ENCODE data around the gene TBC1D22B.

Gene TBC1D22B, protein sequence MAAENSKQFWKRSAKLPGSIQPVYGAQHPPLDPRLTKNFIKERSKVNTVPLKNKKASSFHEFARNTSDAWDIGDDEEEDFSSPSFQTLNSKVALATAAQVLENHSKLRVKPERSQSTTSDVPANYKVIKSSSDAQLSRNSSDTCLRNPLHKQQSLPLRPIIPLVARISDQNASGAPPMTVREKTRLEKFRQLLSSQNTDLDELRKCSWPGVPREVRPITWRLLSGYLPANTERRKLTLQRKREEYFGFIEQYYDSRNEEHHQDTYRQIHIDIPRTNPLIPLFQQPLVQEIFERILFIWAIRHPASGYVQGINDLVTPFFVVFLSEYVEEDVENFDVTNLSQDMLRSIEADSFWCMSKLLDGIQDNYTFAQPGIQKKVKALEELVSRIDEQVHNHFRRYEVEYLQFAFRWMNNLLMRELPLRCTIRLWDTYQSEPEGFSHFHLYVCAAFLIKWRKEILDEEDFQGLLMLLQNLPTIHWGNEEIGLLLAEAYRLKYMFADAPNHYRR

DNA sequence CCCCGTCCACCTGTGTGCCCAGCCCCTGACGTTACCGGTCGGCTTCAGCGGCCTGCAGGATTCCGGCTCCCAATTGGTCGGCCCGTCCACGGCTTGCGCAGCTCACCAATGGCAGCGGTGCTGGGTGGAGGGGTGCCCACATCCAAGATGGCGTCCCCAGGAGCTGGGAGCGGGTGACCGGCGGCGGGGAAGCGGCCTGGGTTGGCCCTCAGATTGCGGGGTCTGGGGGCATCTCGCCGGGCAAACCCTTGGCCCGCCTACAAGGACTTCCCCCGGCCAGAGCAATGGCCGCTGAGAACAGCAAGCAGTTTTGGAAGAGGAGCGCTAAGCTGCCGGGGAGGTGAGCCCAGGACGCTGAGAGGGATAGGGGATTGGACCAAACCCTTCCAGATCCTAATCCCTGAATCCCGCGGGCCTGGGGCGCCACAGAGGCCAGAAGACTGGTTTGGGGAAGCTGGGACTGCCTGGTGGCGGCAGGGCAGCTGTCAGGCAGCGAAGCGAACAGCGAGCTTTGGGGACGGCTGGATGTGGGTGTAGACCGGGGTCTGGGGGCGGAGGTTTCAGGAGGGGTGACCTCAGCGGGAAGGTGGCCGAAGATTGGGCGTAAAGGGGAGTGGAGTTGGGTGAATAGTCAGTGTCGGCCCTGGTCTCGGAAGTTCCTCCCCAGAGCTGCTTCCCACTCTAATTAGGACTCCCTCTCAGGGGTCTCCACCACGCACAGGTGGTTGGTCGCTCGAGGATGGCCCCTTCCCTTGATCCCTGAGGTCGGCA is at the start of gene TBC1D22B, which contains the start of gene TMEM217:
TSS of gene TBC1D22B (plus strand) at position 139 of the 771 bp plus-strand sequence. CDS start at position 285, 146 bp downstream.
TSS of gene TMEM217 (minus strand) at position 511 of the 771 bp plus-strand sequence. CDS start 39,114 bp downstream, outside the sequence.
- peak; percentile 85 for DNase-seq

DNA sequence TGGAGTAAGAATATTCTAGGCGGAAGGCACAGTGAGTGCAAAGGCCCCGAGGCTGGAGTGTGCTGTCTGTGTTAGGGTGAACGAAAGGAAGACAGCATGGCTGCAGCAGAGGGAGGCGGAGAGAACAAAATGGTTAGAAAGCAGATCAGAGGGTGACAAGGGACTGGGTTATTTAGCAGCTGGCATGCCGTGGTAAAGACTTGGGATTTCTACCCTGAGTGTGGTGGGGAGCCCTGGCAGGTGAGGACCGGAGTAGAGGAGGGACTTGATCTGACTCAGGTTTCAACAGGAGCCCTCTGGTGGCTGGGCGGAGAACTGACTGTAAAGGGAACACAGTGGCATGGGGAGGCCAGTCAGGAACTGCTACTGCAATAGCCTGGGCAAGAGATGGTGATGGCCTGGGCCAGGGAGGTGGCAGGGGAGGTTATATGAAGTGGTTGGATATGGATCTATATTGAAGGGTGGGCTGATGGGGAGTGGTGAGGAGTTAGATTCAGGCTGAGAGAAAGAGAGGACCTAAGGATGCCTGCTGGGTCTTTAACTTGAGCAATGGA is 49.6 kb upstream of the TBC1D22B start:
- DNase-seq: peak; percentile 85

DNA sequence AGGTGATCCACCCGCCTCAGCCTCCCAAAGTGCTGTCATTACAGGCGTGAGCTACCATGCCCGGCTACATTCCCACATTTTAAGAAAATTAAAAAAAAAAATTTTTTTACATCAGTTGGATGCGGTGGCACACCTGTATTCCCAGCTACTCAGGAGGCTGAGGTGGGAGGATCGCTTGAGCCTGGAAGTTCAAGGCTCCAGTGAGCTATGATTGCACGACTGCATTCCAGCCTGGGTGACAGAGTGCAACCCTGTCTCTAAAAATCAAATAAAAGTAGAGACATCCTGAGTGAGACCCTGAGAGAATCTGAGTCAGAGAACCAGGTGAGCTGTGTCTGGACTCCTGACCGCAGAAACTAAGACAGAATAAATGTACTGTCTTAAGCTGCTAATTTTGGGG is 48.8 kb upstream of the TBC1D22B start:
- no peak for DNase-seq

DNA sequence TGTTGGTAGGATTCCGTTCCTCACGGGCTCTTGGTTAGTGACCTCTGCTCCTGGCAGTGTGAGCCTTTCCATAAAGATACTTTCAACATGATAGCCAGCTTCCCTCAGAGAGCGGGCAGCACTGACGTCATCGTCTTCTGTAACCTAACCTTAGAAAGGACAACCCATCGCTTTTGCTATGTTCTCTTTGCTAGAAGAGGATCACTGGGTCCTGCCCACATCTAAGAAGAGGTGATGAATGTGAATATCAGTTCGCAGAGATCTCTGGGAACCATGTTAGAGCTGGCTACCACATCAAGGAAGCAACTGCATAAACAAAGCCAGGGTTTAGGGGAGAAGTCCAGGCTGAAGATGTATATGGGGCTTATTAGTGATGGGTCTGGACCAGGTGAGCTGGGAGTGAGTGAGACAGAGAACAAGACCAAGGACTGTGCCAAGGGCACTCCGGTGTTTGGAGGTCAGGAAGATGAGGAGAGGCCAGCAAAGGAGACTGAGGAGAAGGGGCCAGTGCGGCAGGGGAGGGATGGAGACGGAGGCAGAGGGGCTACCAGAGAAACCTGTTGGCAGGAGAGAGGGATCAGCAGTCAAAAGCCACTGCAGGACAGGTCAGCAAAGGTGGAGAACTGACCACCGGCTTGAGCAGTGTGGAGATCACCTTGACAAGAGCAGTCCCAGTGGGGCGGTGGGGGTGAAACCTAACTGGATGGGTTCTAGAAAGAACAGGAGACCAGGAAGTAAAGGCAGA is 47.9 kb upstream of the TBC1D22B start:
- no peak for DNase-seq

DNA sequence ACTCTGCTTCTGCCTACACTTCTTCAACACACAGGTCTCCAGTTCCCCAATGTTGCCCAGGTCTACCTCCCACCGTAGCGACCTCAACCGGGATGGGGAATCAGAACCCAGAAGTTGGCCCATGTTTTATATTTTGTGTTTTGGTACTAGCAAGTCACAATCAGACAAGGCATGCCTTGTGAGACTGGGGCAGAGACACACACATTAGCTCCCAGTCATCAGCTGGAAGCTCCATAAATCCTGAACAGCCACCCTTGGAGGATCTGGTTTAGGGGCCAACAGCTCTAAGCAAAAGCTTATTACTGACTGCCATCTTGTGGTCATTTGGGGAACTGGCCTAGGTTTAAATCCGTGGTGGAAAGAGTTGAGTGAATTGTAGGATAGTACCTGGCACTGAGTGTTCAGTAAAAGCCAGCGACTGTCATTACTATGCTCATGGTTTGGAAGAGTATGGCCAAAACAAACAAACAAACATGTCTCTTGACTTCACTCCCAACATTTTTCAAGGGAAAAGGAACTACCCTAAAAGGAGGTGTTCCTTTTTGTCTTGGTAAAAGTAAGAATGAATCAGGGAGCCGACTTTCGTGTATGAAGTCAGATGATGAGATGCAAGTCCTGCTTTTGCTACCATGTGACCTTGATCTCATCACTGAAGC is 47.1 kb upstream of the TBC1D22B start:
- peak; percentile 78 for DNase-seq

DNA sequence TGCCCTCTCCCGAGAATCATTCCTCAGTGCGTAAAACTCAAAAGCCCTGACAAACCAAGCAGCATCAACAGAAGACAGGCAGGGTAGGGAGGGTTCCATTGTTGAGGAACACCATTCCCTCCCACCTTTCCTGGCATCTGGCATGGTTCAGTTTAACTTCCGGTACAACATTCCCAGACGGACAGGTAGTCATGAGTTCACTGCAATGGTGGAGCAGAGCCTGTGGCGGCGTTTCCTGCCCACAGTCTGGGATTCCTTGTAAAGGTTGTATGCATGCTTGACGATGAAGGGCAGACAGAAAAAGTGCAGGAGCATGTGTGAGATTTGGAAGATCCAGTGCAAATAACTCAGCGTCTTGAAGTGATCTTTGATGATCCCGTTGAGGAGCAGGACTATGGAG is 45.3 kb upstream of the TBC1D22B start:
- no peak for DNase-seq

DNA sequence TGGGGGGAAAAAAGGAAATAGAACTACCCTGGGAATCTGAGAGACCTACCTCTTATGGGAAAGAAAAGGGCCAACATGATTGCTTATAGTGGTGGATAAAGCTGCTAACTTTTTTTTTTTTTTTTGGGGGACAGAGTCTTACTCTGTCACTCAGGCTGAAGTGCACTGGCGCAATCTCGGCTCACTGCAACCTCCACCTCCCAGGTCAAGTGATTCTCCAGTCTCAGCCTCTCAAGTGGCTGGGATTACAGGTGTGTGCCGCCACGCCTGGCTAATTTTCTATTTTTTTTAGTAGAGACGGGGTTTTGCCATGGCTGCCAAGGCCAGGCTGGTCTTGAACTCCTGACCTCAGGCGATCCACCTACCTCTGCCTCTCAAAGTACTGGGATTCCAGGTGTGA is 39.5 kb upstream of the TBC1D22B start:
- no peak for DNase-seq

DNA sequence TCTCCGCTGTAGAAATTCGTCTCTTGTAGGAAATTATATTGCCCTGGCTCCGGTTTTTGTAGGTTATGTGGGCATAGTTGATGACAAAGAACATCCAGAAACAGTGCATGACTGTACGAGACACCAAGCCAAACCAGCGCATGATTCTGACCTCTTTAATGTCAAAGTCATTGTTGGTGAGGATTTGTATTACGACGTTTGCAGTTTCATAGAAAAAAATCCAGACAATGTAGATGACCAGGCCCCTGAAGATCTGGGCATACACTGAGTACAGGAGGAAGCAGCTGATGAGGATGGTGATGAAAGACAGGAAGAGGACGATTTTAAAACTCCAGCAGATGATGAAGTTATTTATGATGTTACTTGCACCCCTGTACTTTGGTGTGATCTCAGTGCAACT is 39.1 kb upstream of the TBC1D22B start:
- DNase-seq: peak; percentile 53

DNA sequence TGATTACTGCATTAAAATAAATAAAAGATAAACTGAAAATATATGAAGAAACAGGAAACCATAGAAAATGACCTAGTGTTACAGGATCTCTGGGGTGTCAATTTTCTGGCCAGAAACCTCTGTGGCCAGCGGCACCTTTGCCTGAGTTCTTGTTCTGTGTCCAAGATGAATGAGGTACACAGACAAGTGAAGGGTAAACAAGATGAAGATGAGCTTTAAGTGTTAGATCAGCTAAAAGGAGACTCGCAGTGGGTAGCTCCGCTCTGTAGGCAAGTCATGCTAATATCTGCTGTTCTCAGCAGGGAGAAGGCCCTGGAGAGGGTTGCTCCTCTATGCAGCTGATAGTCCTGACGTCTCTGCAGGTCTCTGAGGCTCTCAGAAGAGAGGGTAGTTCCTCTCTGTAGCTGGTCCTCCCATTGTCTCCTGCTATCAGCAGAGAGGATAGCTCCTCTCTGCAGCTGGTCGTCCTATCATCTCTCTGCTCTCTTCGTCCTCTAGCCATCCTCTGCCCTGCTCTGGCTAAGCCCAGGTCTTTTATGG is 35.9 kb upstream of the TBC1D22B start:
- DNase-seq: no peak

DNA sequence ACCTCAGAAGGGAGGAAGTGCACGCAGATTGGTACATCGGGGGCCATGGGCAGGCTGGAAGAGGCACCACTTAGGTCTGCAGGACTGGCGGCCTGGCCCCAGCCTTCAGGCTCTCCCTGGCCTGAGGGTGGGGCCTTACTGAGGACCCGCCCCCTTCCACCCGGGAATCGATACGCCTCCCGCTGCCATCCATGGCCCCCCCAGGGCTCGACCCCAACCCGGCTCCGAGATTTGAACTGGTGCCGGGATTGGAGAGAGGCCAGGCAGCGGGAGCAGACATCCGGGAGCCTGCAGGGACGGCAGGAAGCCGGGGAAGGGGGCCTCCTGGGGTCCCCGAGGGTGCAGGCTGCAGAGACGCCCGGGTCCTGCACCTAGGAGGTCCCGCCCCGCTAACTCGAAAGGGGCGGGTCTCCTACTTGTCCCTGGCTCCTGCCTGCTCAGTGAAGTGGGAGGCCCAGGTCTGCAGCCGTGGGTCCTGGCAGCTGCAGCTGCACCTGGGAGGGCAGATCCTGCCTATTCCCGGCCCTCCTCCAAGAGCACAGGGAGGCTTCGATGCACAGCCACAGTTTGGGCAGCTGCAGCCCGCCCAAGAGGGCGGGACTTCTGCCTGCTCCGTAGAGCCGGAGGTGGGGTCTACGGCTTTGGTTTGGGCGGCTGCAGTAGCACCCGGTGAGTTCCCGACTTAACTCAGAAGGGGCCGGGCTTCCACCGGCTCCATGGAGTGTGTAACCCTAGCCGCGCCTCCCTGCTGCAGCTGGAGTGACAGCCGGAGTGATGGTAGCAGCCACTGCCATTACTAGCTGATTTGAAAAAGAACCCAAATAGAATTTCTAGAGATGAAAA is 35.2 kb upstream of the TBC1D22B start:
- peak; percentile 73 for DNase-seq

DNA sequence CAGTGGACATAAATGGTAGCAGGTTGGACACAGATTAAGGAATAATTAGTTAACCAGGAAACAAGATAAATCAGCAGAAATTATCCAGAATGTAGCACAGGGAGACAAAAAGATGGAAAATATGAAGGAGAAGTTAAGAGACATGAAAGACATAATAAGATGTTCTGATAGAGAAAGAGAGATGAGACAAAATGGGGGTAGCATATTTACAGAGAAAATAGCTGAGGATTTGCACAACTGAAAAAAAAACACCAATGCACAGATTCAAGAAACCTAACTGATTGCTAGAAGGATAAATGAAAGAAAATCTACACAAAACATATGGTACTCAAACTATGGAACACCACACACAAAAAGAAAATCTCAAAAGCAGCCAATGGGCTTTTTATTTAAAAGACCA is 34.6 kb upstream of the TBC1D22B start:
- DNase-seq: no peak

DNA sequence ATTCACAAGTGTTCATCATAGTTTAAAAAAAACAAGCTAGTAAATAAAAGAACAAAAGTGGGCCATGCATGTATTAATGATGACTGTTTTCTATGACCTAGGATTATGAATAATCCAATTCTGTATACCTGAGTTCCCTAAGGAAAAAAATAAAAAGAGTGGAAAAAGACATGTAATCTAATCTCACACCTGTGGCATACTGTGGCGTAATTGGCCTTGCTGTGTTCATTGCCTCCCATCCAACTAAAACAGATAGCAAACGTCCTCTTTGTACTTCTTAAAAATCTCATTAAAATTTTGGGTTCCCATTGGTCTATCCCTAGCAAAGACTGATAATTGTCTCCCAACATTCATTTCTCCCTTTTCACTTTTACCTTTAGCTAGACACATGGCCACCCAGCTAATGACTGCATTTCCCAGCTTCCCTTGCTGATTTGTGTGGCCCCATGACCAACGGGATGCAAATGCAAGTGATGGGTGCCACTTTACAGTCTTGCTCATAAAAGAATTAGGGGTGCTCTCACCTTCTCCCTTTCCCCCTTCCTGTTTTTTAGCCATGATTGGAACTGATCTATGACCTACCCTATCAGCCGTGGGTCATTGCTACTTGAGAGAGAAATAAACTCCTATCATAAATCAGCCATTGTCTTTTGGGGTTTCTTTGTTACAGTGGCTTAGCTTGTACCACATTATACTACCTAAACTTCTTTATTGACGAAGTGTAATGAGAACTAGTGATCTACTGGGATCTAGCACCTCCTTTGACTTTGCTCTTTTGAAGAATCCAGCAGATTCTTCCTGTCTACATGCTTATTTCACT is 32.0 kb upstream of the TBC1D22B start:
- DNase-seq: no peak

DNA sequence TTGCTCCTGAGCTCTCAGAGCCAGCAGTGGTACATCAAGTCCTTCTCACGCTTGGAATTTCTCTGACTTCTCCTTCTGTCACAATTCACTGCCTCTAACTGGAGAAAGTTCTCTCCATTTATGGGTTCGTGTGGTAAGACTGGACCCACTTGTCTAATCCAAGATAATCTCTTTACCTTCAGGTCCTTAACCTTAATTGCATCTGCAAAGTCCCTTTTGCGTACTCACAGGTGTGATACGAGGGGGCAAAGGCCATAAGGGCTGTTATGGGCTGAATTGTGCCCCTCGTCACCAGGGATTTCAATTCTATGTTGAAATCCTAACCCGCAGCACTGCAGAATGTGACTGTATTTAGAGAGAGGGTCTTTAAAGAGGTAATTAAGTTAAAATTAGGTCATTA is 27.5 kb upstream of the TBC1D22B start:
- no peak for DNase-seq

DNA sequence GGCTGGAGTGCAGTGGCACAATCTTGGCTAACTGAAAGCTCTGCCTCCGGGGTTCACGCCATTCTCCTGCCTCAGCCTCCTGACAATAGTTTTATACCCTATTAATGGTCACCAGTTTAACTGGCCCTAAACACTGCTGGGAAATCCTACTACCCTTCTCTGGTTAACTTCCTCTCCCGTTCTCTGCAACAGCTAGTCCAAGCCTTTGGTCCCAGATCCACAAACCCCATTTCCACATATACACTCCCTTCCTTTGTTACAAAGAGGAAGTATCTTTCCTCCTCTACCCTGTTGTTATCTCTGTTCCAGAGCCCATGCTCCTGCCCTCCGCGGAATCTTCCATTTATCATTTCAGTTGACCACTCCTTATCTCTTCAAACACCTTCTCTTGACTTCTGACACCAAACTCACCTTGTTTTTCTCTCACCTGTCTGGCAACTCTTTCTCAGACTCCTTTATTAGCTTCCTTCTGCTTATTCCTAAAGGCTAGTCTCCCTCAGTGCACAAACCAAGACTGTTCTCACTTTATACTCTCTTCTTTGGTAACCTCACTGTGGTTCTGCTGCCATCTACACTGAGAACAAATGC is 25.0 kb upstream of the TBC1D22B start:
- DNase-seq: peak; percentile 14

DNA sequence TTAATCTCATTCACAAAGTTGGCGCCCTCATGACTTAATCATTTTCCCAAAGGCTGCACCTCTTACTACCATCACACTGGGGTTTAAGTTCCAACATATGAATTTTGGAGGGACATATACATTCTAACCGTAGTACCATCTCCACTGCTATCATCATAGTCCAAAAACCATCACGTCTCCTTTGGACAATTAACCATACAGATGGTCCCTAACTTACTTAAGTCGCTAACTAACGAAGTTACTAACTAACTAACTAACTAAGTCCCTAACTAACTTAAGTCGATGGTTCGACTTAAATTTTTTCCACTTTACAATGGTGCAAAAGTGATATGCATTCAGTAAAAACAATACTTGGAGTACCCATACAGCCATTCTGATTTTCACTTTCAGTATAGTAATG is 24.0 kb upstream of the TBC1D22B start:
- DNase-seq: no peak

DNA sequence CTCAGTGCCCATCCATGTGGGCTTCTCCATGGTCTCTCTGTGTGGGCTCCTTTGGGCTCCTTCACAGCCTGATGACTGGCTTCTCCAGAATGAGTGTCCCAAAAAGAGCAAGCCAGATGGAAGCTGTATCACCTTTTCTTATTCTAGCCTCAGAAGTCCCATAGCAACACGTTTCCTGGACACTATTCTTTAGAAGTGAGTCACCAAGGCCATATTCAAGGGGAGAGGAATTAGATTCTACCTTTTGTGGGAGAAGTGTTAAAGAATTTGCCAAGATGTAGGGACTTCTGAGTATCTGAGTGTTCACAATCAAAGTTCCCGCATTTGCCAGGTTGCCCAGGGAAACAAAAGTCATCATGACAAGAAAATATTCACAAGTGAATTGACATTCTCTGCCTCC is 20.7 kb upstream of the TBC1D22B start:
- DNase-seq: no peak

DNA sequence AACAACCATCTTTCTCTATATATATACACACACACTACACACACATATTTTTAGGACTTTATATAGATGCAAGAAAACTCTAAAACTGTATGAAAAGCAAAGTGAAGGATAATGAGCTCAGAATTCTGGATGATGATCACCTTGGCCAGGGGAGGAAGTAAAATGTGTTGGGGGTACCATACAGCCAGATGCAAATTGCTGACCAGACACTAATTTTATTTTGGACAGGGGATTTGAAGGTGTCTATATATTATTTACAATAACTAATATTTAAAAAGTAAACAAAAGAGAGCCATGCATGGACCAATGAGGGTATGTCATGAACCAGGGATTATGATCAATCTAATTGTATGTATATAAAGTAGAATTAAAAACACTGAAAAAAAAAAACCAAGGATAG is 19.8 kb upstream of the TBC1D22B start:
- no peak for DNase-seq

DNA sequence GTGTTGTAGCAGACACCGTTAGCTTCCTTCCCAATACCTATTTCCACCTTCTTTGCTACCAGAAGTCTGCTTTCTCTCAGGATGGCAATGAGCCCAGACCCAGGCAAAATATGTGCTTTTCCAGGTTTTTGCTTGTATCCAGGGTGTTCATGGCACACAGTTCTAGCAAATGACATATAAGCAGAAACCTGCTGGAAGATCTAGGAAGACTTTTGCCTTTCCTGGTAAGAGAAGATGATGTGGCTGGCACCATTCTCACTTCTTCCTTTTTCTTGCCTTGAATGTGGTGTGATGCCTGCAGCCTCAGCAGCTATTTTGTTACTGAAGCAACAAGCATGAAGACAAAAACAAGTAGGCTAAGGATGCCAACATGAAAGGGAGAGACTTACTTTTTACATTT is 19.2 kb upstream of the TBC1D22B start:
- peak; percentile 44 for DNase-seq

DNA sequence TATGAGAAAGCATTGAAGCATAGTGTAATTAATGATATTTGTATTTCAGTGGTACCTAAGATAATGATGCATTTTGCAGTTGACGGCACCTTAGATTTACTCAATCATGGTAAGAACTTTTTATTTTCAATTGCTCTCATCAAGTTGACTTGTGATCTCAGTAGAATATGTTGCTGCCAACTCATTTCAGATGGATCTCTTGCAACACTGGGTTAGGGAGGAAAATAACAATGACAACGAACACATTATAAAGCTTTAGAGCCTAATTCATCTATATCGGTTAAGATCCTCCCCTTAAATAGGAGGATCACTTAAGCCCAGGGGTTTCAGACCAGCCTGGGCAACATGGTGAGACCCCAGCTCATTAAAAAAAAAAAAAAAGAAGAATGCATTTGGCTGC is 18.0 kb upstream of the TBC1D22B start:
- DNase-seq: no peak

Data from MV-4-11 (cell line).